Activated naive CD8-positive, alpha-beta T cell (primary cell): Measurements from ENCODE around the gene P2RX5.
A peak's percentile ranks its signal among the peaks of the same experiment; 100 is the strongest.

ENCODE experiments used
- H3K27ac Mint-ChIP-seq: one replicate; pipeline ENCODE4 v1.8.0; 2021; ENCODE audit warnings: mixed read lengths
- H3K27me3 Mint-ChIP-seq: one replicate; pipeline ENCODE4 v1.8.0; 2021; ENCODE audit warnings: mixed read lengths
- H3K36me3 Mint-ChIP-seq: one replicate; pipeline ENCODE4 v1.8.0; 2021; ENCODE audit warnings: mixed read lengths
- H3K4me1 Mint-ChIP-seq: one replicate; pipeline ENCODE4 v1.8.0; 2021; ENCODE audit warnings: low read depth, mixed read lengths
- H3K4me3 Mint-ChIP-seq: one replicate; pipeline ENCODE4 v1.8.0; 2021; ENCODE audit warnings: mild to moderate bottlenecking, mixed read lengths
- H3K9me3 Mint-ChIP-seq: one replicate; pipeline ENCODE4 v1.8.0; 2021; ENCODE audit warnings: low read depth, mixed read lengths

Gene P2RX5

DNA sequence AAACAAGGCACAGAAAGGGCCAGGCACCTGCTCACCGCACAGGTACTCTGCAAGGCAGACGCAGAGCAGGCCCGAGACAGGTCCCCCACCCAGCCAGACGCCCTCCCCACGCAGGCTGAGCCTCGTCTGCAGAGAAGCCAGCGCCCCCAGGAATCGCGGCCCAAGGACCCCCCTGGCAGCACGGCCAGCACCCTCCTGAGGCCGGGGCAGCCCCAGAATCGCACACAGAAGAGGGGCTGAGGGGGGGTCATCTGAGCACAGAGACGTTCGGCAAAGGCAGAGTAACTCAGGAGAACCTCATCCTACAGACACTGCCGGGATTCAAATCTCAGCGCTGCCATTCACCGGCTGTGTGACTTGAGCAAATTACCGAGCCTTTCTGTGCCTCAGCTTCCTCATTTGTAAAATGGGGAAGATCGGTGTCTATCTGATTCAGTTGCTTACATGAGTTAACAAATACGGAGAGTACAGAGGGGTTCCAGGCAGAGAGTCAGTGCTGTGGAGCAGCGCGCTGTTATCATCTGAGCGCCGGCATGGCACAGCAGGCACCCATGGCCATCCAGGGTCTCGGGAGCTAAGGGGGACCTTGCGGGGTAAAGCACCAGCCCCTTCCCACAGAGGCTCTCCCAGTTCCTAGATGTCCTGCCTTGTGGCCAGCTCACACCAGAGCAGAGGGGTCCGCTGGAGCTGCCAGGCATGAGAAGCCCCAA, 17.0 kb downstream of the P2RX5 start:
- H3K9me3 Mint-ChIP-seq, result no peaks in the 10 kb centered on the region
- no peaks in the 10 kb centered on the region for H3K27me3 Mint-ChIP-seq
- peaks cover 2% of the 10 kb centered on the region for H3K36me3 Mint-ChIP-seq
- H3K4me3 Mint-ChIP-seq, result no peak overlapping the region
- peaks cover 6% of the 10 kb centered on the region for H3K4me1 Mint-ChIP-seq
- H3K27ac Mint-ChIP-seq, result no peak overlapping the region

DNA sequence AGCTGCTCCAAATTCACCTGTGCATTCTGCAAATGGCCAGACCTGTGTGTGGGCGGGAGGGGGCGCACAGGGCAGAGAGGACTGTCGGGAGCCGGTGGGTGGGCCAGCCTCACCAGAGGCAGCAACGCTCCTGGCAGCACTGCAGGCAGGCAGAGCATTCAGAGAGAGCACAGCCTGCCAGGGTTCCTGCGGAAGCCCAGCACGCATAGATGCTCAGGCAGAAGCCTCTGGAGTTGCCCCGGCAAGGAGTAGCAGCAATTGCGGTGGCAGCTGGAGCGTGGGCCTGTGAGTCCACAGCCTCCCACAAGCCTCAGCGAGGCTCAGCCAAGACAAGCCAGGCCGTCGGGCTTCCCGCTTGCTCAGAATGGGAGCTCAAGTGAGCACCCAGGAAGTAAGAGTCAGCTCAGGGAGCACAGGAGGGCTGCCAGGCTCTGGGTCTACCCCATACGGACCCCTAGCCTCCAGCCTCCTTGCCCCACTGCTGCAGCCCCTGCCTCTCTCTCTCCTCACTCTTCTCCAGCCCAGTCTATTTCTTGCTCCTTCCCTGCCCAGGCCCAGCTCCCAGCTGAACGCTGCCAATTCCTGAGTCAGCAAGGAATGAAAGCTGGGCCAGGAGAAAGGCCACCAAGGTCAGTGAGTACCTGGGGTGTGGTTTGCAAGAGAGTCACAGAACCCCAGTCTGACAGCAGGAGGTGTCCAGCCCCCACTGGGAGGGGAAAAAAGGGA, 17.7 kb downstream of the P2RX5 start:
- Mint-ChIP-seq H3K4me3 (no peak overlapping the region), H3K27me3 (no peaks in the 10 kb centered on the region), H3K4me1 (peaks cover 5% of the 10 kb centered on the region), H3K36me3 (peaks cover 2% of the 10 kb centered on the region), H3K27ac (no peak overlapping the region), H3K9me3 (no peaks in the 10 kb centered on the region)

DNA sequence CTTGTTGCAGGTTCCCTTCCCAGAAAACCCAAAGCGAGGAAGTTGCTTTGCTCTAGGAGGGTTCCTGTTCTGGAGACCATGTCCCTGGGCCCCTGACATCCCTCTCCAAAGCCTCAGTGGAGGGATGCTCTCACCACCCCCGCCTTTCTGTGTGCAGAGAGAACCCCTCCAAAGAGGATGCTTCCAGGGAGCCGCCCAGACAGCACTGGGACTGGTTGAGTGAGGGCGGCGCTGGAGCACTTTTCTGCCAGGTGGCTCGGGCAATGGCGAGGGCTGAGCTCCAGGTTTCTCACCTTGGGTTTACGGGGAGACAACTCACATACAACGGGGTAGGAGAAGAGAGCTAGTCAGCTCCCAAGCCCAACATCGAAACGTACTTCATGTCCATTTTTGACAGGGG, 20.1 kb downstream of the P2RX5 start:
- Mint-ChIP-seq H3K27me3 (no peaks in the 10 kb centered on the region), H3K27ac (no peak overlapping the region), H3K4me3 (no peak overlapping the region)

DNA sequence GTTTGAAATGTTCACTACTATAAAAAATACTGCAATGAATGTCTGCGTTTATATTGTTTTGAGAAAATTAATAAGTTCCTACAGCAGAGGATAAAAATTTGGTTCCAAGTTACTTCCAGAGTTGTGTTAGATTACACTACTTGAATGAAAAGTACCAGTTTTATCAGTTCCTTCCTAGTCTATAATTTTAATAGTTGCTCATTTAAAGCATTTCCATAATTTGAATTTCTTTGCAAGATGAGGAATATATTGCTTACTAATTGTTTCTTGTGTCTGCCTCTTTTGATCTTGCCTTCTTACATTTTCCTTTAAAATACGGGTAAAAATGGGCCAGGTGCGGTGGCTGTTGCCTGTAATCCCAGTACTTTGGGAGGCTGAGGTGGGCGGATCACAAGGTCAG, 23.4 kb downstream of the P2RX5 start:
- Mint-ChIP-seq H3K36me3 (peaks cover 4% of the 10 kb centered on the region), H3K27ac (no peak overlapping the region), H3K27me3 (no peaks in the 10 kb centered on the region), H3K4me3 (no peak overlapping the region), H3K9me3 (no peaks in the 10 kb centered on the region), H3K4me1 (peaks cover 16% of the 10 kb centered on the region)

More for the DNA sequence above, 20.1 kb downstream of the P2RX5 start:
- Mint-ChIP-seq H3K4me1 (peaks cover 2% of the 10 kb centered on the region), H3K9me3 (no peaks in the 10 kb centered on the region), H3K36me3 (peaks cover 4% of the 10 kb centered on the region)

DNA sequence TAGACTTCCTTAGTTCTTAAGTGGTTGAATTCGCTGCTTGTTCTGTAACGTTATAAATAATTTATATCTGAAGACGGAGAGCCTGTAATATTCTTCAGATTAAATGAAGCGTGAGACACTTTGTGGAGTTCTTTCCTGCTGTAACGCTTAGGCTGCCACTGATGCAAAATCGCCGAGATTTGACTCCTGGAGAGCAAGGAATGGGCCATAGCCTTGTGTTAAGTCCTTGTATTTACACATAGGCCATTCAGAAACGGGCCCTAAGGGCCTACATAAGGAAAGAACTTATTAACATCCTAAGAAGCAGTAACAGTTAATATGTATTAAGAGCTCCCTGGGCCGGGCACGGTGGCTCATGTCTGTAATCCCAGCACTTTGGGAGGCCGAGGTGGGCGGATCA, 26.4 kb downstream of the P2RX5 start:
- Mint-ChIP-seq H3K9me3 (no peaks in the 10 kb centered on the region), H3K4me3 (peak overlapping the region; percentile 96), H3K36me3 (peaks cover 2% of the 10 kb centered on the region), H3K27me3 (no peaks in the 10 kb centered on the region), H3K4me1 (peaks cover 24% of the 10 kb centered on the region), H3K27ac (peak overlapping the region; percentile 93)

DNA sequence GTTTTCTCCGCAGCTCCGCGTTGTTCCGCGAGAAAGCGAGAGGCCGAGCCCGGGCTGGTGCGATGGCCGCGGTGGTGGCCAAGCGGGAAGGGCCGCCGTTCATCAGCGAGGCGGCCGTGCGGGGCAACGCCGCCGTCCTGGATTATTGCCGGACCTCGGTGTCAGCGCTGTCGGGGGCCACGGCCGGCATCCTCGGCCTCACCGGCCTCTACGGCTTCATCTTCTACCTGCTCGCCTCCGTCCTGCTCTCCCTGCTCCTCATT, 26.9 kb downstream of the P2RX5 start:
- no peaks in the 10 kb centered on the region for H3K9me3 Mint-ChIP-seq
- peak overlapping the region; percentile 93 for H3K27ac Mint-ChIP-seq
- H3K36me3 Mint-ChIP-seq, result peaks cover 2% of the 10 kb centered on the region
- H3K27me3 Mint-ChIP-seq, result no peaks in the 10 kb centered on the region
- peak overlapping the region; percentile 96 for H3K4me3 Mint-ChIP-seq
- H3K4me1 Mint-ChIP-seq, result peaks cover 24% of the 10 kb centered on the region

DNA sequence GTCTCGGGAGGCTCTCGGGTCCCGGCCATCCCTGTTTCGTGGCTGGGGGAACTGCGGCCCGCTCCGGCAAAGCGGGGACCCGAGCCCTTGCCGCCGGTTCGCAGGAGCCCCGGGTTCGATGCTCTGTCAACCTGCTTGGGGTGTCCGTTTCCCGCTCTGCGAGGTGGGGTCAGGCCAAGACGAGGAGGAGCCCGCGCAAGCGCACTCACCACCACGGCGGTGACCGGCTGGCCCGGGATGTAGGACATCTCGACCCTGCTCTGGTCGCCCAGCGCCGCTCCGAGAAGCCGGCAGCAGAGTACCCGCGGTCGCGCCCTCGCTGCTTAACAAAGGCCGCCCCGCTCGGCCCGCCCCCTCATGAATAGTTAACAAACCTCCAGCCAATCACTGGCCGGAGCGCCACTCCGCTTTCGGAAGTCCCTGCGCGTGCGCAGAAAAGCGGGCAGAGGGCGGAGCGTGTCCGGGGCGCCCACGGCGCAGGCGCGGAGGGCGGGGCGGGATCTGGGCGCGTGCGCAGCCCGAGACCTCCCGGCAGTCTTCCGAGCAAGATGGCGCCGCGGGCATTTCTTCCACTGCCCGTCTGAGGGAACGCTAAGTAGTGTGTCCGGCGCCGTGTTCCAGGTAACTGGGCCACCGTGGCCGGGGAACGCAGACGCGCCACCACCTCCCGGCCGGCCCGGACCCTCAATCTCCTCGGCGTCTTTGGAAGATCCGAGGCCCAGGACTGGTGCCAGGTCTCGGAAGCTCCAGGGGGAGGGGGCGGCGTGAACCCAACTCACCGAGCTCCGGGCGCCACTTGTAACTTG, 27.5 kb downstream of the P2RX5 start, which contains the start of the genes EMC6 and TAX1BP3:
TSS of gene EMC6 (plus strand) at position 534 of the 806 bp plus-strand sequence. CDS start 335 bp downstream, outside the sequence.
TSS of gene TAX1BP3 (minus strand) at position 300 of the 806 bp plus-strand sequence. CDS start at position 248, 52 bp downstream.
- H3K27me3 Mint-ChIP-seq, result no peaks in the 10 kb centered on the region
- no peaks in the 10 kb centered on the region for H3K9me3 Mint-ChIP-seq

DNA sequence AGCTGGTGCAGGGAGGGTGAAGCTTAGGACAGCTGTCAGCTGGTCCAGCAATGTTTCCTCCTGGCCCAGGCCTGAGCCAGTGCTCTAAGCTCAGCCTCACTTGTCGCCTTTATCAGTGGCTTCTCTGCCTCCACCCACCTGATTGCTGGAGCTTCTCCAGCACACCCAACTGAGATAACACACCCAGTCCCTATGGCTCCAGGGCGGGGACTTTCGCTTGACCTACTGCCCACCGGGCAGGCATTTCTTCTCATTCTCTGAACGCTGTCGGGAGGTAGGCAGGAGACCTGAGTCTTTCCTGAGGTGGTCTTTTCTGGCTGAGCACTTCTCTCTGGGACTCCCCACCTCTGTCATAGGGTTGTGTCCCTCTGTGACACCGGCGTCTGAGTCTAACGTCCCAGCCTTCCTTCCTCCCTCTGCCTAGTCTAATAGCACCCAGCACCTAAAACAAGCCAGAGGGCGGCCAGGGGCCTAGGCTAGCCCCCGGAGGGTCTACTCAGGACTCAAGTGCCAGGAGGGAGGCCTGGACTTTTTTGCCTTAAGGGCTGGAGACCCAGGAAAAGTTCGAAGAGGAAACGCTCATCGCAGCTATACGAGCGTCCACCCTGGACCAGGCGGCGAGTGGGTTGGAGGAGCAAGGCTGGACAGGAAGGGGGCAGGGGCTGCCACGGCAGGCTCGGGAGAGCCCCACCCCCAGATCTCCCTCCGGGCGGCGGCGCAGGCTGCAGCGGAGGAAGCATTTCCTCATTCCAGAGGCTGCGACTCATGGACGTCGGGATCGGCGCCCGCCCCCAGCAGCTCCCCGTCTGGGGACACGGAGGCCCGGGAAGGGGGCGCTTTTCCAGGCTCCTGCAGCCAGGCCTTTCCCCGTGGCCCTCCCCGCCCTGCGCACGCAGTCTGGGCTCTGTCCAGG, 28.3 kb downstream of the P2RX5 start:
- Mint-ChIP-seq H3K27ac (peak overlapping the region; percentile 64), H3K9me3 (no peaks in the 10 kb centered on the region), H3K36me3 (peaks cover 2% of the 10 kb centered on the region), H3K4me1 (peaks cover 24% of the 10 kb centered on the region), H3K27me3 (no peaks in the 10 kb centered on the region), H3K4me3 (peak overlapping the region; percentile 96)

More for the DNA sequence above, 27.5 kb downstream of the P2RX5 start, which contains the start of the genes EMC6 and TAX1BP3:
- Mint-ChIP-seq H3K36me3 (peaks cover 2% of the 10 kb centered on the region), H3K27ac (peak within 1 kb of the TSS; percentile 93), H3K4me3 (peak within 1 kb of the TSS; percentile 96), H3K4me1 (peaks cover 24% of the 10 kb centered on the region)

DNA sequence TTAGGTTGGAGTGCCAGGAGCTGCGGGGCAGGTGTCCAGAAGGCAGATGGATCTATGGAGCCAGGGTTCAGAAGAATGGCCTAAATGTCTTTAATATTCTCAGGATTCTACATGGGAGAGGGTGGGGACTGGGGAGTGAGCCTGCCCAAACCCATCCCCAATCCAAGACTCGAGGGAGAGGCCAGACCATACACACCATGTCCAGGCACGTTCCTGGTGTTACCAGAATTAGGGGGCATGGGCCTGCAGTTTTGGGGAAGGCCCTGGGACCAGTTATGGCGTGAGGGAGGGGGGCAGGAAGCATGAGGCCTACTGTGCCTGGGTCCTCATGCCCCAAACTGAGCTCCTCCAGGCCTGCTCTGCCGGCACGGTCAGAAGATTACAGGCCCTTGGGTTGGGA, 29.4 kb downstream of the P2RX5 start:
- Mint-ChIP-seq H3K4me1 (peaks cover 23% of the 10 kb centered on the region), H3K4me3 (peak overlapping the region; percentile 82), H3K9me3 (no peaks in the 10 kb centered on the region), H3K27ac (no peak overlapping the region), H3K36me3 (no peaks in the 10 kb centered on the region), H3K27me3 (no peaks in the 10 kb centered on the region)

DNA sequence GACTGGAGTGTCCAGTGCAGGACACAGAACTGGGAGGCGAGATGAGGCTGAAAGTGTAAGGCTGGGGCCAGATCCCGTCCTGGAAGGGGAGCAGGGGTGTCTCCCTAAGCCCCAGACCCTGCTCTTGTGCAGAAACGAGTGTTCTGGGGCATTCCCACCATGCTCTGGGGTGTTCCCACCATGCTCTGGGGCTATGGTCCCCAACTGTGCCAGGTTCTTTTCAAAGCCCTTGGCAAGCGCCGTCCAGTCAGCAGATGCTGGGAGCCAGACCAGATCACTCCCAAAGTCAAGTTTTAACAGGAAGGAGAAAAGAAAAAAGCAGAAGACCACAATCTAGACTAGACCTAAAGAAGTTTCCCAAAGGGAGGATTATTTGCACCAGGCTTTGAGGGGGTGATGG, 30.1 kb downstream of the P2RX5 start:
- Mint-ChIP-seq H3K9me3 (no peaks in the 10 kb centered on the region), H3K4me3 (peak overlapping the region; percentile 61), H3K27me3 (no peaks in the 10 kb centered on the region), H3K36me3 (no peaks in the 10 kb centered on the region), H3K27ac (no peak overlapping the region), H3K4me1 (peaks cover 22% of the 10 kb centered on the region)

DNA sequence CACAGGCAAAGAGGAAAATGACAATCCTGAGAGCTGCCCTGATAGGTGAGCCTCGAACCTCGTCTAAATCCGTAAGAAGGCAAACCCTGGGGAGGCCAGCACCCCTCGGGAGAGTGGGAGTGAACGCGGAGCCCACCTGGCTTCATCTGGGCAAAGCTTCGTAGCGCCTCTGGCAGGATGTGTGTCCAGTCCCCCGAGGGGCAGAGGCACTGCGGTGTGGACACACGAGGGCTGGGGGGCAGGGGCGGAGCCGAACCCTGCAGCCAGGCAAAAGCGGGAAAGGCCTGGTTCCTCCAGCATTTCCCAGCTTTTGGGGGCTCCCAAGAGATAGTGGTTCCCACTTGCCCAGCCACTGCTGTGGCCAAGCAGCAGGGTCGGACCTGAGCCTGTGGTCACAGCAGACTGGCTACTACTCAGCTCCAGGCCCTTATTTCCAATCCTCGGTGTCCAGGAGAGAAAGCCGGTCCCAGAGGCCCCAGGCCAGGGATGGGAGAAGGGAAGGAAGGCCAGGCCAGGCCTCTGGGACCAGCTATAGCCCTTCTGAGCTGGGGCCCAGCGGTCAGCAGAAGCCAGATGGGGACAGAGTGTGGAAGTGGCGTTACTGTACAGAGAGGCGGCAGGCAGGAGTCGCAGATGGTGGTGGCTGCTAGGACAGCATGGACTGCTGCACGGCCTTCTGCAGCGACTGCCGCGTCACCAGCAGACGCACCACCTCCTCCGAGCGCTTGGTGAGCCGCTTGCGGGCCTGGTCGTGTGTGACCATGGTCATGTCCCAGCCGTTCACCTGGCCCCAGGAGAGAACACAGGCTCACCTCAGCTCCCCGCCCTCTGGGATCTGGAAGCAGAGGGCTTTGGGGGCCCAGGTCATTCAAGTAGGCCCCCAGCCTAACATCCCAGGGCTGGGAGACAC, 32.6 kb downstream of the P2RX5 start:
- Mint-ChIP-seq H3K9me3 (no peaks in the 10 kb centered on the region), H3K4me1 (peaks cover 11% of the 10 kb centered on the region), H3K4me3 (no peak overlapping the region), H3K27me3 (no peaks in the 10 kb centered on the region), H3K36me3 (no peaks in the 10 kb centered on the region), H3K27ac (no peak overlapping the region)

DNA sequence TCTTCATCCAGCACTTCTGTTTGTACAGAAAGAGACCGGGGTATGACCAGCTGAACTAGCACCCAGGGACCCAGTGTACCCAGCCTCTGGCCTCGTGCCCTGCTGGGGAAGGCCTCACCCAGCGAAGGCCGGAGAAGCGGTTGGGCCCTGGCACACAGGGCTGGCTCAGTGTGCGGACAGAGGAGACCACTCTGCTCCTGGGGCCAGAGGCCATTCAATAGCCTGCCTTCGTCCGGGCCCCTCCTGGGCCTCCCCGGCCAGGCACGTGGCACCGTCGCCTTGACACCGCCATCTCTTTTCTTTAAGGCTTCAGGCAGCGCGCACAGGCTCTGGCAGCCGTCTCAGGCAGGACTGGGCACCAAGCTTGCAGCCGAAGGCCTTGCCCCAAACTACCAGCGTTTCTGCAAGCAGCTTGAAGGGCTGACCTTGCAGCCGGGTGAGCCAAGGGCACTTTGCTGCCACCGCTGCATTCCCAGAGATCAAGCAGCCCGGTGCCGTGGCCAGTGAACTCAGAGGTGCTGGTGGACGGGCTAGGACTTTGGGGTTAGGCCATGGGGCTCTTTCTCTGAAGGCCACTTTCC, 35.6 kb downstream of the P2RX5 start:
- no peak overlapping the region for H3K4me3 Mint-ChIP-seq
- peaks cover 3% of the 10 kb centered on the region for H3K4me1 Mint-ChIP-seq
- H3K36me3 Mint-ChIP-seq, result no peaks in the 10 kb centered on the region
- no peaks in the 10 kb centered on the region for H3K9me3 Mint-ChIP-seq
- no peak overlapping the region for H3K27ac Mint-ChIP-seq
- no peaks in the 10 kb centered on the region for H3K27me3 Mint-ChIP-seq

DNA sequence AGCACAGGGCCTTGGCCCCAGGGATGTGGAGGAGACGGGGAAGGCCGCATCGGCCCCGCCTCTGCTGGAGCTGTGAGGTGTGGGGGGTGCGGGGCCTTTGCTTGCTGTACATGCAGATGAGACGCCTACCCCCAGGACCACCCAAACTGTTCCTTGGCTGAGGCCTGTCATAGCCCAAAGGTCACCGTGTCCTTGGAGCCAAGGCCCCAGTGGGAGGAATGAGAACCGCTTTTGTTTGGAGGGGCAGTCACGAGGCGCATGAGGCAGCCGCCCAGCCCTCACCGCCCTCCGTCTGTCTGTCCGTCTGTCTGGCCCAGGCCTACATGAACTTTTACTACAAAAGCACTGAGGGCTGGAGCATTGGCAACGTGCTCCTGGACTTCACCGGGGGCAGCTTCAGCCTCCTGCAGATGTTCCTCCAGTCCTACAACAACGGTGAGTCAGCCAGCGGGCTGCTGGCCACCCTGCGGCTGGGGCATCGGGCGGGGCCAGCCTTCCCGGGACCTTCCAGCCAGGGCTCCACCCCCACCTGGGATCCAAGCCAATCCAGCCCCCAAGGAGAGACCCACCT, 36.3 kb downstream of the P2RX5 start:
- Mint-ChIP-seq H3K36me3 (no peaks in the 10 kb centered on the region), H3K27me3 (no peaks in the 10 kb centered on the region), H3K9me3 (no peaks in the 10 kb centered on the region)

More for the DNA sequence above, 36.3 kb downstream of the P2RX5 start:
- Mint-ChIP-seq H3K4me3 (no peak overlapping the region), H3K27ac (no peak overlapping the region), H3K4me1 (no peaks in the 10 kb centered on the region)
